Neuronal stem cell (in vitro differentiated cells): ENCODE measurements around the gene LRRC61.

Experiments used
- DNase-seq: peaks from one replicate; pipeline ENCODE4 v3.0.0-alpha.2; 2013; ENCODE audit warnings: low spot score
- H2AFZ ChIP-seq: one replicate; pipeline ENCODE4 v1.6.1; 2013; ENCODE audit warnings: mild to moderate bottlenecking, low read length, inconsistent platforms
- H2AK5ac ChIP-seq: 2 replicates; pipeline ENCODE4 v1.6.1; 2013; ENCODE audit warnings: low read depth, mild to moderate bottlenecking, inconsistent platforms, low read length, moderate library complexity, mixed read lengths
- H2BK120ac ChIP-seq: 2 replicates; pipeline ENCODE4 v1.6.1; 2013; ENCODE audit warnings: low read depth, mild to moderate bottlenecking, inconsistent platforms, low read length, moderate library complexity, mixed read lengths
- H2BK12ac ChIP-seq: one replicate; pipeline ENCODE4 v1.6.1; 2013; ENCODE audit warnings: low read length, inconsistent platforms
- H2BK15ac ChIP-seq: 2 replicates; pipeline ENCODE4 v1.6.1; 2013; ENCODE audit warnings: mild to moderate bottlenecking, low read length, inconsistent platforms, mixed read lengths
- H2BK5ac ChIP-seq: one replicate; pipeline ENCODE4 v1.6.1; 2013; ENCODE audit warnings: inconsistent platforms, mild to moderate bottlenecking, low read length, moderate library complexity
- H3K14ac ChIP-seq: one replicate; pipeline ENCODE4 v1.6.1; 2013; ENCODE audit warnings: low read length, inconsistent platforms
- H3K18ac ChIP-seq: 2 replicates; pipeline ENCODE4 v1.6.1; 2013; ENCODE audit warnings: low read length, inconsistent platforms
- H3K23ac ChIP-seq: 2 replicates; pipeline ENCODE4 v1.6.1; 2013; ENCODE audit warnings: low read depth, mild to moderate bottlenecking, mixed read lengths, low read length, inconsistent platforms; ENCODE audit not compliant: poor library complexity
- H3K27ac ChIP-seq: replicated peaks from 3 replicates; pipeline ENCODE4 v1.5.1; 2013; ENCODE audit warnings: low read length, inconsistent platforms
- H3K27me3 ChIP-seq, 3 experiments: 2 replicates each; pipeline ENCODE4 v1.6.1; 2013; ENCODE audit warnings: low read length in 3 of 3, mild to moderate bottlenecking in 2 of 3, inconsistent platforms in 1 of 3, low read depth in 1 of 3, mixed read lengths in 1 of 3, moderate library complexity in 1 of 3; ENCODE audit not compliant: control insufficient read depth in 3 of 3, insufficient read depth in 3 of 3
- H3K36me3 ChIP-seq, 2 donors: replicated peaks in 1 of 2; 2 replicates each; pipeline ENCODE4 v1.6.1; 2013; ENCODE audit warnings: low read length in 2 of 2; ENCODE audit not compliant: control insufficient read depth in 2 of 2, insufficient read depth in 2 of 2
- H3K4ac ChIP-seq: 2 replicates; pipeline ENCODE4 v1.6.1; 2013; ENCODE audit warnings: inconsistent platforms, mild to moderate bottlenecking, low read length, moderate library complexity
- H3K4me1 ChIP-seq, 2 donors: 1 replicate in 1 of 2; 2 replicates in 1 of 2; pipeline ENCODE4 v1.6.1; 2013; ENCODE audit warnings: low read length in 2 of 2, low read depth in 1 of 2; ENCODE audit not compliant: control insufficient read depth in 2 of 2, insufficient read depth in 1 of 2
- H3K4me2 ChIP-seq: one replicate; pipeline ENCODE4 v1.6.1; 2013; ENCODE audit warnings: mild to moderate bottlenecking, low read length, inconsistent platforms; ENCODE audit not compliant: insufficient read depth, poor library complexity, severe bottlenecking
- H3K4me3 ChIP-seq, 2 donors: 2 replicates each; pipeline ENCODE4 v1.5.1; 2013; ENCODE audit warnings: low read length in 2 of 2, mild to moderate bottlenecking in 2 of 2, inconsistent platforms in 1 of 2, moderate library complexity in 1 of 2
- H3K79me1 ChIP-seq: one replicate; pipeline ENCODE4 v1.6.1; 2013; ENCODE audit warnings: low read depth, mild to moderate bottlenecking, inconsistent platforms, low read length, moderate library complexity
- H3K9ac ChIP-seq: one replicate; pipeline ENCODE4 v1.6.1; 2013; ENCODE audit warnings: mild to moderate bottlenecking, low read depth, low read length, inconsistent platforms; ENCODE audit not compliant: poor library complexity
- H3K9me3 ChIP-seq, 2 donors: replicated peaks in 1 of 2; 2 replicates each; pipeline versions ENCODE3 to v1.6.1; 2013; ENCODE audit warnings: low read length in 2 of 2, mild to moderate bottlenecking in 2 of 2, inconsistent platforms in 1 of 2, low read depth in 1 of 2, mixed read lengths in 1 of 2, moderate library complexity in 1 of 2; ENCODE audit not compliant: control insufficient read depth in 2 of 2, insufficient read depth in 1 of 2
- H4K8ac ChIP-seq: one replicate; pipeline ENCODE4 v1.6.1; 2013; ENCODE audit warnings: low read depth, mild to moderate bottlenecking, inconsistent platforms, low read length, moderate library complexity
- H4K91ac ChIP-seq: one replicate; pipeline ENCODE4 v1.6.1; 2013; ENCODE audit warnings: low read length, low read depth, mild to moderate bottlenecking, inconsistent platforms; ENCODE audit not compliant: poor library complexity
- WGBS, 2 donors: extraction: QIAGEN DNeasy Blood & Tissue Kit; methylation state at CpG; one replicate each; pipeline ENCODE4 v1.1.7; 2013; ENCODE audit warnings: missing lambda C conversion rate in 2 of 2, mixed read lengths in 1 of 2; ENCODE audit not compliant: insufficient read length in 2 of 2, insufficient replicate concordance in 1 of 2; ENCODE audit errors: extremely low coverage in 2 of 2; 5-methylcytosine and 5-hydroxymethylcytosine counted together

The LRRC61 gene

DNA sequence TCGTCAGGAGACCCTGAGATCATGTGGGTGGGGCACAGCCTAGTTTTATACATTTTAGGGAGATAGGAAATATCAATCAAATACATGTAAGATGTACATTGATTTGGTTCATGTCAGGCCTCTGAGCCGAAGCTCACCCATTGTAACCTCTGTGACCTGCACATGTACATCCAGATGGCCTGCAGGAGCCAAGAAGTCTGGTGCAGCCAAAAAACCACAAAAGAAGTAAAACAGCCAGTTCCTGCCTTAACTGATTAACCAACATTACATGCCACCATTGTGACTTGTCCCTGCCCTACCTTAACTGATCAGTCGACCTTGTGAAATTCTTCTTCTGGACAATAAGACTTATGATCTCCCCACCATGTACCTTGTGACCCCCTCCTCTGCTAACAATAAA, 16.0 kb upstream of the LRRC61 start:
- peaks cover 0 to 1% of the 10 kb centered on the region in 2 donors for H3K9me3 ChIP-seq
- H3K18ac ChIP-seq, result no peak overlapping the region
- H3K79me1 ChIP-seq, result no peaks in the 10 kb centered on the region
- H3K4me3 ChIP-seq, result no peak overlapping the region
- no CpG with 5 or more reads among the region's 3 CpGs for WGBS, 2 donors
- no peak overlapping the region for H2AK5ac ChIP-seq
- no peak overlapping the region for H4K91ac ChIP-seq
- H3K36me3 ChIP-seq, result no peaks in the 10 kb centered on the region
- H3K9ac ChIP-seq, result no peak overlapping the region
- no peak overlapping the region for H3K27ac ChIP-seq
- no peak overlapping the region for H3K14ac ChIP-seq
- H3K4me2 ChIP-seq, result no peak overlapping the region
- no peak overlapping the region for H4K8ac ChIP-seq
- H2BK120ac ChIP-seq, result no peak overlapping the region
- no peak overlapping the region for H2BK12ac ChIP-seq
- H2AFZ ChIP-seq, result no peak overlapping the region
- no peaks in the 10 kb centered on the region for H3K27me3 ChIP-seq
- no peak overlapping the region for H2BK5ac ChIP-seq
- H2BK15ac ChIP-seq, result no peak overlapping the region
- H3K4me1 ChIP-seq, result peaks cover 4 to 6% of the 10 kb centered on the region in 2 donors
- H3K4ac ChIP-seq, result no peak overlapping the region
- no peak for DNase-seq
- H3K23ac ChIP-seq, result no peak overlapping the region

DNA sequence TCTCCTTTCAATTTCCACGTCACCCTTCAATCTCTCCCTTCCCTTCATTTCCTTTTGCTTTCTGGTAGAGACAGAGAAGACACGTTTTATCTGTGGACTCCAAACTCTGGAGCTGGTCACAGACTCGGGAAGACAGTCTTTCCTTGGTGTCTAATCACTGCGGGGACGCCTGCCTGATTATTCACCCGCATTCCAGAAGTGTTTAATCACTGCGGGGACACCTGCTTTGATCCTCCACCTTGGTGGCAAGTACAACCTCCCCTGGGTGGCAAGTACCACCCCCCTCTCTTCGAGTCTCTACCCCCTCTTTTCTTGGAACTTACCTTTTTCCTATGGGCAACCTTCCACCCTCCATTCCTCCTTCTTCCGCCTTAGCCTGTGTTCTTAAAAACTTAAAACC, 15.3 kb upstream of the LRRC61 start:
- Histone ChIP-seq H2BK15ac (no peak overlapping the region), H2BK5ac (no peak overlapping the region), H3K4me3 (no peak overlapping the region), H2BK12ac (no peak overlapping the region), H3K36me3 (no peaks in the 10 kb centered on the region), H3K4ac (no peak overlapping the region), H3K27me3 (no peaks in the 10 kb centered on the region), H3K14ac (no peak overlapping the region), H3K4me1 (peaks cover 6 to 7% of the 10 kb centered on the region in 2 donors), H3K23ac (no peak overlapping the region), H3K4me2 (no peak overlapping the region), H3K27ac (no peak overlapping the region), H2AK5ac (no peak overlapping the region), H3K9me3 (peaks cover 0 to 1% of the 10 kb centered on the region in 2 donors), H3K9ac (no peak overlapping the region), H3K18ac (no peak overlapping the region), H2BK120ac (no peak overlapping the region), H4K8ac (no peak overlapping the region), H2AFZ (no peak overlapping the region), H4K91ac (no peak overlapping the region), H3K79me1 (no peaks in the 10 kb centered on the region)
- WGBS, 2 donors, result 100% methylated on average over 1 of the region's 9 CpGs
- DNase-seq, result no peak

DNA sequence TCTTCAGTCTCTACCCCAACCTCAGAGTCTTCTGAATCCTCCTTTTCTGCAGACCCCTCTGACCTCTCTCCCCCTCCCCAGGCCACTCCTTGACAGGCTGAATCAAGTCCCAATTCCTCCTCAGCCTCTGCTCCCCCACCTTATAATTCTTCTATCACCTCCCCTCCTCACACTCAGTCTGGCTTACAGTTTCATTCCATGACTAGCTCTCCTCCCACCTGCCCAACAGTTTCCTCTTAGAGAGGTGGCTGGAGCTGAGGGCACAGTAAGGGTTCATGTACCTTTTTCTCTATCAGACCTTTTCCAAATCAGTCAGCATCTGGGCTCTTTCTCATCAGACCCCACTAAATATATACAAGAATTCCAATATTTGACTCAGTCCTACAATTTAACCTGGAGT, 14.6 kb upstream of the LRRC61 start:
- Histone ChIP-seq H3K4me2 (no peak overlapping the region), H3K4me1 (peaks cover 7% of the 10 kb centered on the region in 2 donors)

DNA sequence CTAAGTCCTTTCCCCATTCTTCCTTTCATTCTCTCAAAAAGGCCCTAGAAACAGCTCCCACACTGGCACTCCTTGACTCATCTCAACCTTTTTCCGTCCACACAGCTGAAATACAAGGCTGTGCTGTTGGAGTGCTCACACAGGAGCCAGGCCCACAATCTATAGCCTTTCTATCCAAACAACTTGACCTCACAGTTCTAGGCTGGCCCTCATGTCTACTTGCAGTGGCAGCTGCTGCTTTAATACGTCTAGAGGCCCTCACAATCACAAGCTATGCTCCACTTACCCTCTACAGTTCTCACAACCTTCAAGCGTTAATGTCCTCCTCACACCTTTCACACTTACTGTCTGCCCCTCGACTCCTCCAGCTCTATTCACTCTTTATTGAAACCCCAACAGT, 12.0 kb upstream of the LRRC61 start:
- Histone ChIP-seq H2AFZ (no peak overlapping the region), H3K79me1 (no peaks in the 10 kb centered on the region), H3K14ac (no peak overlapping the region), H2AK5ac (no peak overlapping the region), H4K91ac (no peak overlapping the region), H2BK15ac (no peak overlapping the region), H3K9me3 (peaks cover 0 to 1% of the 10 kb centered on the region in 2 donors), H2BK120ac (no peak overlapping the region), H3K4me3 (no peak overlapping the region), H3K27ac (no peak overlapping the region), H2BK12ac (no peak overlapping the region), H2BK5ac (no peak overlapping the region), H3K4me2 (no peak overlapping the region), H3K27me3 (peaks cover 0 to 5% (median 0%) of the 10 kb centered on the region in 3 experiments), H3K9ac (no peak overlapping the region), H4K8ac (no peak overlapping the region), H3K18ac (no peak overlapping the region), H3K23ac (no peak overlapping the region), H3K36me3 (no peaks in the 10 kb centered on the region), H3K4me1 (peaks cover 7% of the 10 kb centered on the region in 2 donors), H3K4ac (no peak overlapping the region)
- no CpG with 5 or more reads among the region's 4 CpGs for WGBS, 2 donors
- no peak for DNase-seq

More for the DNA sequence above, 14.6 kb upstream of the LRRC61 start:
- no peak overlapping the region for H3K14ac ChIP-seq
- H3K18ac ChIP-seq, result no peak overlapping the region
- H3K27me3 ChIP-seq, result no peaks in the 10 kb centered on the region
- no peak overlapping the region for H2BK5ac ChIP-seq
- no peak overlapping the region for H2AK5ac ChIP-seq
- H3K9me3 ChIP-seq, result peaks cover 0 to 1% of the 10 kb centered on the region in 2 donors
- no peak overlapping the region for H4K91ac ChIP-seq
- H3K4me3 ChIP-seq, result no peak overlapping the region
- no peak overlapping the region for H2BK120ac ChIP-seq
- H2AFZ ChIP-seq, result no peak overlapping the region
- no peak overlapping the region for H2BK12ac ChIP-seq
- H3K4ac ChIP-seq, result no peak overlapping the region
- H3K23ac ChIP-seq, result no peak overlapping the region
- H3K36me3 ChIP-seq, result no peaks in the 10 kb centered on the region
- H3K27ac ChIP-seq, result no peak overlapping the region
- no peak for DNase-seq
- H4K8ac ChIP-seq, result no peak overlapping the region
- H2BK15ac ChIP-seq, result no peak overlapping the region
- H3K79me1 ChIP-seq, result no peaks in the 10 kb centered on the region
- no peak overlapping the region for H3K9ac ChIP-seq
